Loucy (cell line): ENCODE measurements around the gene ATXN7L1.
"Not testable (repeated sequence)": the region's sequence is repeated elsewhere in the genome, so short reads cannot be mapped to it uniquely, and the experiment has no call there.

ENCODE experiments used
- H2AFZ ChIP-seq: fragments of 200-600 bp; sonication (generic); 2 replicates; pipeline ENCODE4 v1.6.0; 2016; ENCODE audit warnings: antibody characterized with exemption, mild to moderate bottlenecking, low read length, moderate library complexity
- H3F3A ChIP-seq: fragments of 200-600 bp; 2 replicates; pipeline ENCODE4 v1.6.0; 2016; ENCODE audit warnings: antibody characterized with exemption, low read depth, mild to moderate bottlenecking
- H3K27me3 ChIP-seq: fragments of 200-600 bp; sonication (generic); 2 replicates; pipeline ENCODE4 v1.6.1; 2014; ENCODE audit warnings: low read length, mild to moderate bottlenecking; ENCODE audit not compliant: insufficient read depth, poor library complexity, severe bottlenecking
- H3K36me3 ChIP-seq: fragments of 200-600 bp; sonication (generic); 2 replicates; pipeline ENCODE4 v1.6.1; 2016; ENCODE audit warnings: low read length; ENCODE audit not compliant: insufficient read depth
- H3K4me1 ChIP-seq: fragments of 200-600 bp; sonication (generic); 2 replicates; pipeline ENCODE4 v1.5.1; 2014; ENCODE audit warnings: low read length, mild to moderate bottlenecking; ENCODE audit not compliant: insufficient read depth, poor library complexity, severe bottlenecking
- H3K4me2 ChIP-seq: fragments of 200-600 bp; sonication (generic); 2 replicates; pipeline ENCODE4 v1.6.0; 2014; ENCODE audit warnings: antibody characterized with exemption, low read length, low read depth, mild to moderate bottlenecking; ENCODE audit not compliant: poor library complexity, severe bottlenecking
- H3K4me3 ChIP-seq: fragments of 200-600 bp; sonication (generic); 2 replicates; pipeline ENCODE4 v1.5.1; 2014; ENCODE audit warnings: low read length, mild to moderate bottlenecking, mixed read lengths; ENCODE audit not compliant: poor library complexity, severe bottlenecking
- H3K79me2 ChIP-seq: fragments of 200-600 bp; sonication (generic); 2 replicates; pipeline ENCODE4 v1.6.1; 2014; ENCODE audit warnings: low read length; ENCODE audit not compliant: insufficient read depth
- H3K9ac ChIP-seq: fragments of 200-600 bp; sonication (generic); 2 replicates; pipeline ENCODE4 v1.6.0; 2014; ENCODE audit warnings: mild to moderate bottlenecking, low read depth, low read length, moderate library complexity; ENCODE audit not compliant: poor library complexity, severe bottlenecking
- H3K9me2 ChIP-seq: fragments of 200-600 bp; sonication (generic); replicated peaks from 2 replicates; pipeline ENCODE4 v1.6.1; 2016; ENCODE audit warnings: low read depth, low read length, mixed read lengths
- H3K9me3 ChIP-seq: fragments of 200-600 bp; sonication (generic); 2 replicates; pipeline ENCODE4 v1.6.1; 2014; ENCODE audit warnings: mild to moderate bottlenecking, antibody characterized with exemption, low read length, low read depth; ENCODE audit not compliant: insufficient read depth
- H4K20me1 ChIP-seq: fragments of 200-600 bp; sonication (generic); 2 replicates; pipeline ENCODE4 v1.6.0; 2014; ENCODE audit warnings: antibody characterized with exemption, low read length, mild to moderate bottlenecking; ENCODE audit not compliant: insufficient read depth, poor library complexity, severe bottlenecking
- EZH2phosphoT487 ChIP-seq: fragments of 200-600 bp; IDR thresholded peaks from 2 replicates; pipeline ENCODE4 v1.6.1; 2018; ENCODE audit warnings: antibody characterized with exemption, mild to moderate bottlenecking, moderate library complexity, borderline replicate concordance
- TF ChIP-seq, protein P1 (sequence below): fragments of 200-600 bp; sonication (generic); conservative IDR thresholded peaks from 2 replicates; pipeline ENCODE4 v1.5.1; 2014; ENCODE audit warnings: mild to moderate bottlenecking, antibody characterized with exemption, low read length

ATXN7L1 gene

DNA sequence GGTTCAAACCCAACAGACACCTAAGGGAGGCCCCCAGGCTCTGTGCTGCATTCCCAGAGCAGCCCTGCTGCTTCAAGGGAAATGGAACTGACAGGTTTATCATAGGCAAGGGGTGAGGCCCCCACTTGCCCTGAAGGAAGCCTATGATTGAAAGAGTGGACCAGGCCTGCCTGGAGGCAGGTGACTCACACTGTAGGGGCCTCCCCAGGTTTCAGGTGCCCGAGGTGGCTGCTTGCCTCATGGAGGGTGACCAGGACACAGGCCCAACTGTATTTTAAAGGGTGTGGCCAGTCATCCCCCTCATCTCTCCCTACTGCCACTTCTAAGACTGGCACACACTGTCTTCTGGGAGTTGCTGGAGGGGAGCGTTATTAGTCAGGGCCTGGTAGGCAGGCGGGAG, 85.4 kb downstream of the ATXN7L1 start:
- no peaks in the 10 kb centered on the region for H3K9me3 ChIP-seq
- TF ChIP-seq, protein P1, sequence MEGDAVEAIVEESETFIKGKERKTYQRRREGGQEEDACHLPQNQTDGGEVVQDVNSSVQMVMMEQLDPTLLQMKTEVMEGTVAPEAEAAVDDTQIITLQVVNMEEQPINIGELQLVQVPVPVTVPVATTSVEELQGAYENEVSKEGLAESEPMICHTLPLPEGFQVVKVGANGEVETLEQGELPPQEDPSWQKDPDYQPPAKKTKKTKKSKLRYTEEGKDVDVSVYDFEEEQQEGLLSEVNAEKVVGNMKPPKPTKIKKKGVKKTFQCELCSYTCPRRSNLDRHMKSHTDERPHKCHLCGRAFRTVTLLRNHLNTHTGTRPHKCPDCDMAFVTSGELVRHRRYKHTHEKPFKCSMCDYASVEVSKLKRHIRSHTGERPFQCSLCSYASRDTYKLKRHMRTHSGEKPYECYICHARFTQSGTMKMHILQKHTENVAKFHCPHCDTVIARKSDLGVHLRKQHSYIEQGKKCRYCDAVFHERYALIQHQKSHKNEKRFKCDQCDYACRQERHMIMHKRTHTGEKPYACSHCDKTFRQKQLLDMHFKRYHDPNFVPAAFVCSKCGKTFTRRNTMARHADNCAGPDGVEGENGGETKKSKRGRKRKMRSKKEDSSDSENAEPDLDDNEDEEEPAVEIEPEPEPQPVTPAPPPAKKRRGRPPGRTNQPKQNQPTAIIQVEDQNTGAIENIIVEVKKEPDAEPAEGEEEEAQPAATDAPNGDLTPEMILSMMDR = no peak
- no peak for TF ChIP-seq EZH2phosphoT487
- no peaks in the 10 kb centered on the region for H3K9me2 ChIP-seq
- no peak overlapping the region for H3K4me3 ChIP-seq
- no peaks in the 10 kb centered on the region for H3F3A ChIP-seq
- no peaks in the 10 kb centered on the region for H4K20me1 ChIP-seq
- no peak overlapping the region for H3K9ac ChIP-seq
- H2AFZ ChIP-seq = no peak overlapping the region
- H3K4me2 ChIP-seq = no peak overlapping the region
- H3K36me3 ChIP-seq = no peaks in the 10 kb centered on the region
- no peaks in the 10 kb centered on the region for H3K79me2 ChIP-seq
- no peaks in the 10 kb centered on the region for H3K4me1 ChIP-seq
- no peaks in the 10 kb centered on the region for H3K27me3 ChIP-seq

DNA sequence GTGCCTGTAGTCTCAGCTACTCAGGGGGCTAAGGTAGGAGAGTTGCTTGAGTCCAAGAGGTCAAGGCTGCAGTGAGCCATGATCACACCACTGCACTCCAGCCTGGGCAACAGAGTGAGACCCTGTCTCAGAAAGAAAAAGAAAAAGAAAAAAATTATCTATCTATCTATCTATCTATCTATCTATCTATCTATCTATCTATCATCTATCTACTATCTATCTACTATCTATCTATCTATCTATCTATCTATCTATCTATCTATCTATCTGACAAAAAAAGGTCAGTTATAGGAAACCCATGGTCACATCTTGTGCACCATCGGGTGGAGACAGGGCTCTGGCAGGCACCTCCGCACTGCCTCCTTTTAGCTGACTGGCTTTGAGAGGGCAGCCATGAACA, 85.9 kb downstream of the ATXN7L1 start:
- not testable (repeated sequence) for H3K4me1 ChIP-seq, H4K20me1 ChIP-seq, H3K9me2 ChIP-seq, H3K27me3 ChIP-seq, H3K4me3 ChIP-seq, H3K9me3 ChIP-seq, H3K4me2 ChIP-seq, H3K9ac ChIP-seq, H3F3A ChIP-seq, H3K36me3 ChIP-seq, H2AFZ ChIP-seq, H3K79me2 ChIP-seq

DNA sequence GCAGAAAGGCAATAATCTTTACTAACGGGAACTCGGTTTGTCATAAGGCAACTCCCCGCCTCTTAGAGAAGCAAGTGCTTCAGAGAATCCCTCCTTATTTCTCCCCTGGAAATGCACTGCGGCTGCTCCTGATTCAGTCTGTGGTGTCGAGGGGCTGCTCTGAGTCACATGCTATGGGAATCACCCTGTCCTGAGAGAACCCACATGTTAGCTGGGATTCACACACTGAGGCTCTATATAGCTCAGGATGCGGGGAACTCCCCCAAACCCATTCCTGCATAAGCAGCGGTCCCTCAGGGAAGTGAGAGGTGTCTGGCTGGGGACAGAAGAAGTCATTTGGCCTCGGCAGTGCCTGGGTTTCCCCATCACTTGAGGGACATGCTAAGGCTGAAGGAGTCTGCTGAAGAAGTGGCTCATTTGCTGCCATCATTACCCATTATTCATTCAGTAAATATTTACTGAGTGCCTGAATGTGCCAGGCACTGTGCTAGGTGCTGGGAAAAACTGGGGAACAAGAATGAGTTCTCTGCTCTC, 87.5 kb downstream of the ATXN7L1 start:
- Histone ChIP-seq H3K9me2 (no peaks in the 10 kb centered on the region), H3K4me1 (no peaks in the 10 kb centered on the region), H3K4me3 (no peak overlapping the region), H3K36me3 (no peaks in the 10 kb centered on the region), H2AFZ (no peak overlapping the region), H4K20me1 (no peaks in the 10 kb centered on the region), H3K79me2 (no peaks in the 10 kb centered on the region), H3K9me3 (no peaks in the 10 kb centered on the region), H3K4me2 (no peak overlapping the region), H3K27me3 (no peaks in the 10 kb centered on the region), H3F3A (no peaks in the 10 kb centered on the region), H3K9ac (no peak overlapping the region)
- TF ChIP-seq, protein P1 = no peak
- no peak for TF ChIP-seq EZH2phosphoT487

DNA sequence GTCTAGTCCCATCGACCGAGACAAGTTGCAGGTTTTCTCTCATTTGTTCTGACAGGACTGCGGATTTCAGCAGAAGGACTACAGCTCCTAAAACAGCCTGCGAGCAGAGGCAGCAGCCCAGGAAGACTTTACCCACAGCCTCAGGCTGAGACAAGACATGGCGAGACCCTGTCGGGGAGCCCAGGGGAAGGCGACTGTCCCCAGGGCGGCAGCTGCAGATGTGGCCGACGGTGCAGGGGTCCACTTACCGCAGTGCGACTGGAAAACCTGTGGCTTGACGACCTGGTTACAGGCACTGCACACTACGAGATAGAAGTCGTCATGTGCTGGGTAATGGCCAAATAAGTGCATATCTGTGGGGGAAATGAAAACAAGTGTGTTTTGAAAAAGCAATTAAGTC, 88.0 kb downstream of the ATXN7L1 start:
- Histone ChIP-seq H3K79me2 (no peaks in the 10 kb centered on the region), H3K36me3 (no peaks in the 10 kb centered on the region), H3K9me3 (no peaks in the 10 kb centered on the region), H3K9ac (no peak overlapping the region), H3K4me1 (no peaks in the 10 kb centered on the region), H3K4me2 (no peak overlapping the region), H3K4me3 (no peak overlapping the region), H3K27me3 (no peaks in the 10 kb centered on the region), H4K20me1 (no peaks in the 10 kb centered on the region), H3F3A (no peaks in the 10 kb centered on the region), H3K9me2 (no peaks in the 10 kb centered on the region), H2AFZ (no peak overlapping the region)
- TF ChIP-seq EZH2phosphoT487 = no peak
- TF ChIP-seq, protein P1 = no peak
